HG03521 (cell line): ENCODE measurements around the gene PTPRM.

Source experiments
- ATAC-seq: cut with Tn5 transposase; IDR thresholded peaks from one replicate; pipeline ENCODE4 v1.9.1; 2021; ENCODE audit warnings: mild to moderate bottlenecking, moderate library complexity; ENCODE audit not compliant: unreplicated experiment

PTPRM gene

GRCh38 chr18:7624697-7625096, 57.6 kb downstream of the PTPRM start:
- no peak for ATAC-seq

- no peak for ATAC-seq
Measured at GRCh38 chr18:7626175-7626921, 59.2 kb downstream of the PTPRM start.

DNA sequence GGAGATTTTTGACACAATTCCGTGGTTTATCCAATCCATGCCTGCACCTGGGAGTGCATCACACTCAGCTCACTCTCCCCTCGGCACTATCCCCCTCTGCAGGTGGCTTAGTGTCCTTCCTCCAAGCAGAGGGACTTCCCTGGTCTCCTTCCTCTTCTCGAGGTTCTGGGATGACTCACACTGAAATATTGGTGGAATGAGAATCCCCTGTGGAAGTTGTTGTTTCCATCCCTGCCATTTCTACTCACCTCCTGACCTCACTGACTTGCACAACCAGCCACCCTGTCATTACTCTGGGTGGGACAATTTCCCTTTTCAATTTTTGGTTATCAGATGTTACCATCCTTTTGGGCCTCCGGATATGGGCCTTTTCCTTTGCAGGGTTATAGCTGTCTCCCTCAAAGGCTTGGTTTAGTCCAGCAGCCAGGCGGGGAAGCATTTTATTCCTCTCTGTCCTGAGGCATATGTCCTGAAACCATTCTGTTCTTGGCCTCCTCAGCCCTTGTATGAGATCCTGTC, 59.9 kb downstream of the PTPRM start:
- no peak for ATAC-seq

DNA sequence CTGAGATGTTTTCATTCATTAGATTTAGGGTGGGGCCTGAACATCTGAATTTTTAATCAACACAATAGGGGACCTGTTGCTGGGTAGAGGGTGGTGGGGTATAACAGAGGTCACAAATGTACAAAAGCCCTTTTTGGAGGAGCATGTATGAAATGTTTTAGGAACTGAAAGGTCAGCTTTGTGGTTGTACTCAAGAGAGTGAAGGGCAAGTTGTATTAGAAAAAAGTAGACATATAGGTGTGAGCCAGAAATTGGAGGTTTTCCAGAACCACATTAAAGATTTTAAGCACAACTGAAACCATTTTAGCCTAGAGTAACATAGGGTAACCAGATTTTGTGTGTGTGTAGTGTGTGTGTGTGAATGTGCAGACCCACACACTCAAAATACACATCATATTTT, 62.3 kb downstream of the PTPRM start:
- no peak for ATAC-seq

DNA sequence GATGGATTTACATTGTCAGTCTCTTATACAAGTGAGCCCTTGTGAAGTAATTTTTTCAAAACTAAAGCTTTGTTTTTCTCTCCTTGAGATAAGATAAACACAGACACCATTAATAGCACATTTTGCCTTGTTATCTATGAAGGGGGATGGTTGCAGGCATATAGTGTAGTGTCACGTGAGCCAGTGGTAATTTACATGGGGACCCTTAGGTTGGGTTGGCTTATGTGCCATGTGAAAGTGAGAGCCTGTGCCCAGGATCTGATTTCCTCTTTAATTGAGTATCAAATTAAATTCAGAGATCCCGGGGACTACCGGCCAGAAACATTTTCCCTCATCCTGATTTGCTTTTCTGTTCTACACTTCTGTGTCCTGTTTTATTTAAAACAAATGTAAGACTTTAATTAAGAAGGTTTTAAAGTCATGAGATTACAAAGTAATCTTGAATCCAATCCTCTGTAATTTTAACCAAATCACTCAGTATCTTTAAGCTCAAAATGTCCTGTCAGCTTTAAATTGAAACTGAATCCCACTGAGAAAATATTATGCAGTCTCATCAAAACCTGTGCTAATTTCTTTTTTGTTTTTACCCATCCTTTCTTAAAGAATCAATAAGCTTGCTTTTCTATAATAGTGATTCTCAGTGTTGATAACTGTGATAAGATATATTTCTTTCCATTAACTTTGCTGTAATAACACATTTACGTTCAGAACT, 63.8 kb downstream of the PTPRM start:
- ATAC-seq, result no peak

DNA sequence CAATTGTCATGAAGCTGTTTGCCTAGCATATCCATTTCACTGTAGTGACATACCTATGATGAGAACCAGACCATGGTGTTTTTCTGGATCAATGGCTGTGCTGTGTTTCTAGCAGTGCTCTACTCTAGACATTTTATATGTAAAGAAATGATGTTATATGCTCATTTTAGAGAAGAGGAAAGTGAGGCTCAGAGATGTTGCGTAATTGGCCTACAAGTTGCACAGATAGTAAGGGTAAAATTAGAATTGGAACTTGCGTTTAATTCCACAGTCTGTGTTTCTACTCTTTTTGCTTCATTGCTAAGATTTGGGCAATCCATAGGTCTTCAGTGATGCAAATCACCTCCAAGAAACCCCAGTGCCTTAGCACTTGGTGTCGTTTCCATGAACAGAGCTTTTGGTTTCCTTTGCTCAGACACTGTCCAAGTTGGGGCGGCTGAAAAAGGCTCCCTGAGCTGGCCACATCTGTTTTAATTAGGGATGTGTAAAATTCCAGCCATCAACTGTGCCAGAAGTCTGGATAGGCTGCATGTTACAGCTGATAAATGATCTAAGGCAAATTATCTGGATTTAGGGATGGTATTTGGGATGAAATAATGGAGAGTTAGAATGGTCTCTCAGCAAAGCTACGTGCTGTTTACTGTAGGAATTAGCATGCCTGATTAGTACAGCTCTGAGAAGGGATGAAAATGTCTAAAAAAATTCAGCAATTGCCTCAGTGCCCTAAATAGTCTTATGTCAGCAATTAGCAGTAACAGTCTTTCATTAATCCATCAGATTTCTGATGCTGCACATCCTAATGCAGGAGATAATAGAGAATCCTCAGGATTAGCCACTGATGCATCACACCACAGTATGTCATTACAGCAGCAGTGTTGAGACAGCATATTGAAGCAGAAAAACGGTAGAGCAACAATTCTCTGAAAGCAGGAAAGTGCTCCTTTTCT, 65.3 kb downstream of the PTPRM start:
- no peak for ATAC-seq

- no peak for ATAC-seq
Measured at GRCh38 chr18:7633171-7633570, 66.1 kb downstream of the PTPRM start.

- no peak for ATAC-seq
Measured at GRCh38 chr18:7635948-7636347, 68.8 kb downstream of the PTPRM start.

GRCh38 chr18:7637269-7637668, 70.2 kb downstream of the PTPRM start:
- no peak for ATAC-seq

- no peak for ATAC-seq
Measured at GRCh38 chr18:7638321-7638720, 71.2 kb downstream of the PTPRM start.

DNA sequence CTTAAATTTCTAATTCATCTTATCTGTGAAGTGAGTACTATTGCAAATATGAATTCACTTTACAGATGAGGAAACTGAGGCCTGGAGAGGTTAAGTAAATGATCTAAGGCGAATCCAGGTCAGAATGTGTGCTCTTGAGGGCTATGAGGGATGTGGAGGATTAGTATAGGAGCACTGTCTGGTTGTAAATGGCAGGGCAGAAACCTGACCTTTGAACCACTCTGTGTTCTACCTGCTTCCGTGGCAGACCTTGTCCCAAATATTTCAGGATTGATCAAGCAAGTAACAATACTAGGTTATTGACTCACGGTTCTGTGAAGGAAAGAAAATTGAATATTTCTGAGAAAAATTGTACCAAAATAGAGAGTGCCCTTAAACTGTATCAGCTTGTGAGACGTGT, 74.7 kb downstream of the PTPRM start:
- ATAC-seq, result no peak

GRCh38 chr18:7642331-7642890, 75.3 kb downstream of the PTPRM start:
- no peak for ATAC-seq

DNA sequence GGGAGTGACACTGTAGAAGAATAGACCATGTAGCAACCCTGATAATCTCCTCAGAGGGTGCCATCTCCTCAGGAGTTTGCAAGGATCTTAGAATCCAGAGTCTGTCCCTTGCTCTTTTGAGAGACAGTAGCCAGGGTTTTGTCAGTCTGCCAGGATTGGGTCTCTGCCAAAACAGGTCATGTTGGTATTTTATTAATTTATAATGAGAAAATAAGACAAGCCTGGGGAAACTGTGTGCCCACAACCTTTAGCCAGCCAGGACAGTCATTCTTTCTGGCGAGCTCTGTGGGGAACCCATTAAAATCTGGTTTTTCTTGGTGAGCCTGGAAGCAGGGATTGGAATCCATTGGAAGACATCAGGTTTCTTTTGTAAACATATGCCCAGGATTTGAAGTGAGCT, 78.6 kb downstream of the PTPRM start:
- ATAC-seq, result no peak

GRCh38 chr18:7646174-7646886, 79.2 kb downstream of the PTPRM start:
- ATAC-seq, result no peak

- no peak for ATAC-seq
Measured at GRCh38 chr18:7647500-7647899, 80.4 kb downstream of the PTPRM start.

DNA sequence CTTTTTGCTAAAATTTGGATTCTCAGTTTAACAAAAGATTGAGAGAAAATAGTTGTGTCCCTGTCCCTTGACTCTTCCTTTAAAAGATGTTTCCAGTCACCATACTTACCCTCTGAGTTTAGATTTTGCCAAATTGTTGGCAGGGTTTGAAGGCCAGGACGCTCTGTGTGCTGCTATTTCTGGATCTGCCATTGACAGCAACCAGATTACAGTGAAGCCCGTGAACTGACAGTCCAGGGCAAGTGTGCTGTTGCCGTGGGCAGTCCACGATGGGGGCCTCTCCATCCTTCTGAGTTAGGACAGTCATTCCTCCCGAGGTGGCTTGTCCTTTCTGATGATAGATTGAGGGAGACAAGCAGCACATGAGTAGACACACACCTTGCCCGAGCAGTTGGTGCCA, 89.9 kb downstream of the PTPRM start:
- no peak for ATAC-seq

- no peak for ATAC-seq
Measured at GRCh38 chr18:7657937-7658336, 90.8 kb downstream of the PTPRM start.

DNA sequence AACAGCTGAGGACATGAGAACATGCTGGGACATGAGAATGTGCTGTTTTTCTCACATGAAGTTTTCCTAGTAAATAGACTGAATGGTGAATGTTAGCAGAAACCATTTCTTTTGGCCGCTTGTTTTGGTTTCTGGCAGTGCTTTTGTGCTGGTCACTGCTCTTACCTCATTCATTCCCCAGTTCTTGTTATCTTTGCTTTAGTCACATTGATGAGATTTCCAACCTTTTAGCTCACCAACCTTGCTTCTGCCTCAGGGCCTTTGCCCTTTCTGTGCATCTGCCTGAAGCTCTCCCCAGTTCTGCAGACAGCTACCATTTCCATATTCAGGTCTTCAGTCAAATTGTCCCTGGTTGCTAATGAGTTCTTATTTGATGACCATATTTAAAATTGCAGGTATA, 91.6 kb downstream of the PTPRM start:
- no peak for ATAC-seq

- no peak for ATAC-seq
Measured at GRCh38 chr18:7661207-7661606, 94.1 kb downstream of the PTPRM start.

- no peak for ATAC-seq
Measured at GRCh38 chr18:7662866-7663265, 95.8 kb downstream of the PTPRM start.
